GM21529 (cell line): Measurements from ENCODE around the gene FASN.

ENCODE experiments used
- ATAC-seq: cut with Tn5 transposase; IDR thresholded peaks from one replicate; pipeline ENCODE4 v1.9.1; 2021; ENCODE audit not compliant: unreplicated experiment

Gene FASN

GRCh38 chr17:82078433-82078832 lies 19.6 kb downstream of the FASN start:
- ATAC-seq, result no peak

- ATAC-seq, result no peak
These were observed 20.2 kb downstream of the FASN start for GRCh38 chr17:82077617-82078358.

- no peak for ATAC-seq
These were observed 21.0 kb downstream of the FASN start for GRCh38 chr17:82076785-82077591.

- no peak for ATAC-seq
These were observed 21.8 kb downstream of the FASN start for GRCh38 chr17:82076018-82076784.

GRCh38 chr17:82073446-82073845 lies 24.6 kb downstream of the FASN start:
- no peak for ATAC-seq

- ATAC-seq, result no peak
These were observed 25.2 kb downstream of the FASN start for GRCh38 chr17:82072827-82073226.

GRCh38 chr17:82070611-82071010 lies 27.4 kb downstream of the FASN start:
- no peak for ATAC-seq

GRCh38 chr17:82065638-82066303 lies 32.3 kb downstream of the FASN start, which contains the start of gene DUS1L:
Gene DUS1L (minus strand): TSS chr17:82065804. CDS start chr17:82065059, 745 bp downstream.
- peak; percentile 62 for ATAC-seq

- ATAC-seq, result peak; percentile 26
These were observed 32.8 kb downstream of the FASN start for GRCh38 chr17:82065193-82065637.

- no peak for ATAC-seq
These were observed 33.4 kb downstream of the FASN start for GRCh38 chr17:82064433-82065192.

GRCh38 chr17:82063424-82064415 lies 34.3 kb downstream of the FASN start:
- no peak for ATAC-seq

- ATAC-seq, result no peak
These were observed 35.1 kb downstream of the FASN start for GRCh38 chr17:82062984-82063368.

- no peak for ATAC-seq
These were observed 35.7 kb downstream of the FASN start for GRCh38 chr17:82062076-82062983.

GRCh38 chr17:82061047-82061925 lies 36.8 kb downstream of the FASN start:
- no peak for ATAC-seq

GRCh38 chr17:82060614-82061013 lies 37.4 kb downstream of the FASN start:
- ATAC-seq, result no peak

GRCh38 chr17:82060001-82060380 lies 38.0 kb downstream of the FASN start:
- ATAC-seq, result no peak
